ENCODE results near the gene JAG1. TPM values are rescaled to one million over a fixed set of nuclear protein-coding genes. Genes with fewer than 3 reads are reported as not detected.
A peak's percentile ranks its signal among the peaks of the same experiment; 100 is the strongest.

The JAG1 gene
- total RNA-seq, 1 donor from 2014 or later: 60.5 TPM

DNA sequence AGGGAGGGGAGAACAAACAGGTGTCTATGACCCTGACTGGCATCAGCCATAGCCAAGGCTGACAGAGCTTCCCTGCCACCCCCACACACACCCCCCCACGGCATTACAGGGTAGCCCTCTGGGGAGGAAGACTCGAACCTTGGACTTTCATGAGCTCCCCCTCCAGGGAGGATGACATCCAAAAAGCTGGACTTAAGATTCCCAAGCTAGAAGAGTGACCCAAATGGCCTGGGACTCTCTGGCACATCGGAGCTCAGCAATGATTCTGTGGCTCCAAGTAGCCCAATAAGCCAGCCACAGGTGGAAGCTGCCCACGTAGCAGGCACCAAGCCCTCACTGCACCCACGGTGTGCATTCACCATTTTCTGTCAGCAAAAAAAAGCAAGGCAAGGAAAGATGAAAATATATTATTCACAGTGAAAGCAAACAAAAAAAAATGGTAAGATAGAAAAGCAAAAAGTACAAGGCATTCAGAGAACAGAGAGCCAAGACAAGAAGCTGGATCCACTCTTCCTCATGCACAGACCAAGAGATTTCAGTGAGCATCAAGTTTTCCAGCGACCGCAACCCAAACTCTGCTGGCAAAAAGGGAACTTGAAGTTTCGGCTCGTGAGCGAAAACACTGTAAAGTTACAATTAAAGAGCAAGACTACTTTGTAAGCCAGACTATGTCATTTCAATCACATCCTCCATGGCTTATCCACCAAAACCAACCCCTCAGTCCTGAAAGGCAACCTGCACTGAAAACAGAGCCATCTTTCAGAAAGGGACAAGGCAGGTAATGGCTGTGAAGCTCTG lies 10.9 kb downstream of the JAG1 start:
- H3K27me3 ChIP-seq (ENCODE audit: control insufficient read depth in 3 of 3, insufficient read depth in 3 of 3, low read length in 3 of 3): no peaks in the 10 kb centered on the region
- H3K27ac ChIP-seq (ENCODE audit: low read depth, low read length): peak overlapping the region; percentile 31
- no peak overlapping the region for H3K4me3 ChIP-seq (ENCODE audit: low read length in 3 of 3)
- no peaks in the 10 kb centered on the region for H3K9me3 ChIP-seq (ENCODE audit: control insufficient read depth in 3 of 3, low read length in 3 of 3)
- no peak overlapping the region for H3K9ac ChIP-seq (ENCODE audit: low read depth in 1 of 3, low read length in 3 of 3)
- H3K4me1 ChIP-seq (ENCODE audit: control insufficient read depth in 3 of 3, insufficient read depth in 3 of 3, low read length in 3 of 3): peaks cover 66 to 70% (median 68%) of the 10 kb centered on the region in 3 donors
- H3K36me3 ChIP-seq (ENCODE audit: control insufficient read depth in 3 of 3, insufficient read depth in 3 of 3, low read length in 3 of 3): peaks cover 15 to 40% (median 28%) of the 10 kb centered on the region in 3 donors

DNA sequence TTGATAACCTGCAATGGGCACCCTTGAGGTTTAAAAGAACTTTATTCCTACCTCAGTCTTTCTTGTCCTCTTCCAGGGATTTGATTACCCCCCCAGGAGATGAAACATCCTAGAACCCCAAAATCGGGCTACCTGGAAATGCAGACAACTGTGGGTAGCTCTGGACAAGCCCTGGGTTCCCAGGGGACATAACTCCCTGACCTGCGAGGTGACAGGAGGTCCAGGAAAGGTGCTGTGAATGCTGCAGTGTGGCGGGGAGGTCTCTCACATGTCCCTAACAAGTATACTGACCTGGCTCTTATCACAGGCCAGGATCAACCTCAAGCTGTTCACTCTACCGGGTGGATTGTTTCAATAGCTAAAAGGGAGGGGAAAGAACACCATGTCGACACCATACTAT lies 11.6 kb downstream of the JAG1 start:
- H3K4me1 ChIP-seq (ENCODE audit: control insufficient read depth in 3 of 3, insufficient read depth in 3 of 3, low read length in 3 of 3): peaks cover 62 to 67% (median 63%) of the 10 kb centered on the region in 3 donors
- H3K9me3 ChIP-seq (ENCODE audit: control insufficient read depth in 3 of 3, low read length in 3 of 3): no peaks in the 10 kb centered on the region
- no peaks in the 10 kb centered on the region for H3K27me3 ChIP-seq (ENCODE audit: control insufficient read depth in 3 of 3, insufficient read depth in 3 of 3, low read length in 3 of 3)
- H3K4me3 ChIP-seq (ENCODE audit: low read length in 3 of 3): no peak overlapping the region
- peaks cover 15 to 39% (median 28%) of the 10 kb centered on the region in 3 donors for H3K36me3 ChIP-seq (ENCODE audit: control insufficient read depth in 3 of 3, insufficient read depth in 3 of 3, low read length in 3 of 3)
- no peak overlapping the region for H3K9ac ChIP-seq (ENCODE audit: low read depth in 1 of 3, low read length in 3 of 3)
- peak overlapping the region; percentile 31 for H3K27ac ChIP-seq (ENCODE audit: low read depth, low read length)

DNA sequence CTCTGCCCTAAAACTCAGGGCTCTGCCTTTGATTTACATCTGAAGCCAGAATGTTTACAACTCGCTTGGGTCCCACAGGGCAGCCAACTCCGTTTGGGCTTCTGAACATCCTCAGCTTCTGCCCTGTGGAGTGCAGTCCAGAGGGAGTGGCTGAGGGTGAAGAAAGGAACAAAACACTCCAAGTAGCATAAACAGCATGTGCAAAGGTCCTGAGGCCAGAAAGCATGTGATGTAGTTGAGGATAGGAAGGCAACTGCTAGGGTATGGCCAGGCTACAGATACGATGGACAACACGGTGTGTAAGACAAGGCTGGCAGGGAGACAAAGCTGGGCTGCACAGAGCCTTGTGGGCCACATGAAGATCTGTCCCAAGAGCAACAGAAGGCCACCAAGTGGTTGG lies 12.5 kb downstream of the JAG1 start:
- Histone ChIP-seq H3K4me3 (ENCODE audit: low read length in 3 of 3) (no peak overlapping the region), H3K27ac (ENCODE audit: low read depth, low read length) (peak overlapping the region; percentile 73), H3K9ac (ENCODE audit: low read depth in 1 of 3, low read length in 3 of 3) (peak overlapping the region in 1 of 3 donors; percentile 55), H3K36me3 (ENCODE audit: control insufficient read depth in 3 of 3, insufficient read depth in 3 of 3, low read length in 3 of 3) (peaks cover 15 to 41% (median 28%) of the 10 kb centered on the region in 3 donors), H3K27me3 (ENCODE audit: control insufficient read depth in 3 of 3, insufficient read depth in 3 of 3, low read length in 3 of 3) (no peaks in the 10 kb centered on the region), H3K9me3 (ENCODE audit: control insufficient read depth in 3 of 3, low read length in 3 of 3) (no peaks in the 10 kb centered on the region), H3K4me1 (ENCODE audit: control insufficient read depth in 3 of 3, insufficient read depth in 3 of 3, low read length in 3 of 3) (peaks cover 54 to 62% (median 54%) of the 10 kb centered on the region in 3 donors)

DNA sequence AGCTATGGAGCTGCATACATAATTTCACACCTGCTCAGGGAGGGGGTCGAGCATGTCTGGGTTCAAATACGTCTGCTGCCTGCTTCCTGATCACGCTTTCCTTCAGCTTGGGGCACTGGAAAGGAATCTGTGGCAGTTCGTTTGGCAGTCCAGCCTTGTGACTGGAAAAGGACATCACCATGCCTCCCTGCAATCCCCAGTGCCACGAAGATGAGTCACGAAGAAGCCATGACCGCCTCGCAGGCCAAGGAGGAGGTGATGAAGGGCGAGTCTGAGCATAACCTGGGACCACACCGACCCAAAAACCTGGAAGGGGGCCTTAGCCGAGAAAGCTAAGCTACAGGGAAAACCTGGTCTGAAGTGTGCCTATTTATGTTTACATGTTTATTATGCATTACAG lies 13.1 kb downstream of the JAG1 start:
- H3K4me3 ChIP-seq (ENCODE audit: low read length in 3 of 3): peak overlapping the region; percentile 25 to 60 (median 41)
- H3K27ac ChIP-seq (ENCODE audit: low read depth, low read length): peak overlapping the region; percentile 73
- peaks cover 49 to 59% (median 51%) of the 10 kb centered on the region in 3 donors for H3K4me1 ChIP-seq (ENCODE audit: control insufficient read depth in 3 of 3, insufficient read depth in 3 of 3, low read length in 3 of 3)
- H3K27me3 ChIP-seq (ENCODE audit: control insufficient read depth in 3 of 3, insufficient read depth in 3 of 3, low read length in 3 of 3): no peaks in the 10 kb centered on the region
- no peaks in the 10 kb centered on the region for H3K9me3 ChIP-seq (ENCODE audit: control insufficient read depth in 3 of 3, low read length in 3 of 3)
- H3K36me3 ChIP-seq (ENCODE audit: control insufficient read depth in 3 of 3, insufficient read depth in 3 of 3, low read length in 3 of 3): peaks cover 15 to 47% (median 30%) of the 10 kb centered on the region in 3 donors
- H3K9ac ChIP-seq (ENCODE audit: low read depth in 1 of 3, low read length in 3 of 3): peak overlapping the region in 1 of 3 donors; percentile 55

DNA sequence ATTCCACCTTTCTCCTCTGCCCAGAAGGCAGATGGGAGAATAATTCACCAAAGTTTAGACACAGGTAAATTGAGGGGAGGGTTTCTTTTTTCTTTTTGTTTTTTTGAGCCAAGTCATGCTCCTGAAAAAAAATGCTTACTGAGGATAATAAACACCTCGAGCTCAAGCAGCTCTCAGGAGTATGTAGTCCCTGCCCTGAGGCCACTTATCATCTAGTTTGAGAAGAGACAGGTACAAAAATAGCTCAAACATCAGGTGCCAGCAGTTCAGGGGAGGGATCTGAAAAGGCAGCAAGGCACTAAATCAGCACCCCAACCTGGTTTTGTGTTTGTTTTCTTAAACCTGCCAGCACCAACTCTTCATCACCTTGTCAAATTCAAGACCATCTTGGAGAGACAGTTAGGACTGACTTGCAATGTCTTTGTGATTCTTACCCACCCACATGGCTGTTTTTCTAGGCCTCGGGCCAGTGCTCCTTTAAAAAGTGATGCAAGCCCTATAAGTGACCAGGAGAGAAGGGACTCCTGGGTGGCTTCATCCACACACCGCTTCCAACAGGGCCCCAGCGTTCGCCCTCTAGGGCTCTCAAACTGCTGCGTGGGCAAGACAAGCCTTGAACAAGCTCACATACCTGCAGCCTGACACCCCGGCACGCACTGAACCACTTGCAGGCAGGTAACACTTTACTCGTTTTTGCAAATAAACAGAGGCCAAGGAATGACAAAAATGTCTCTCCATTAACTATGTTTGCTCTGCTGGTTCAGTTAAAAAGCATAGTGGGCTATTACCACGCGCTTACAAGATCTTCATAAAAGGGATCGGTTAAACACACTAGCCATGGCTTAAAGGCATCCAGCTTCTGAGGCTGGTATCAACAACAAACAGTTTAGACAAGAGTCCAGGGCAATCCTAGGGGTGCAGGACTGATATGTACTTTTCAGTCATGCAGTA lies 13.9 kb downstream of the JAG1 start:
- H3K36me3 ChIP-seq (ENCODE audit: control insufficient read depth in 3 of 3, insufficient read depth in 3 of 3, low read length in 3 of 3): peaks cover 15 to 54% (median 30%) of the 10 kb centered on the region in 3 donors
- H3K9me3 ChIP-seq (ENCODE audit: control insufficient read depth in 3 of 3, low read length in 3 of 3): no peaks in the 10 kb centered on the region
- H3K27ac ChIP-seq (ENCODE audit: low read depth, low read length): peak overlapping the region; percentile 73
- no peaks in the 10 kb centered on the region for H3K27me3 ChIP-seq (ENCODE audit: control insufficient read depth in 3 of 3, insufficient read depth in 3 of 3, low read length in 3 of 3)
- H3K9ac ChIP-seq (ENCODE audit: low read depth in 1 of 3, low read length in 3 of 3): peak overlapping the region in 1 of 3 donors; percentile 55
- peak overlapping the region in 2 of 3 donors; percentile 25 to 60 for H3K4me3 ChIP-seq (ENCODE audit: low read length in 3 of 3)
- H3K4me1 ChIP-seq (ENCODE audit: control insufficient read depth in 3 of 3, insufficient read depth in 3 of 3, low read length in 3 of 3): peaks cover 46 to 59% (median 48%) of the 10 kb centered on the region in 3 donors

DNA sequence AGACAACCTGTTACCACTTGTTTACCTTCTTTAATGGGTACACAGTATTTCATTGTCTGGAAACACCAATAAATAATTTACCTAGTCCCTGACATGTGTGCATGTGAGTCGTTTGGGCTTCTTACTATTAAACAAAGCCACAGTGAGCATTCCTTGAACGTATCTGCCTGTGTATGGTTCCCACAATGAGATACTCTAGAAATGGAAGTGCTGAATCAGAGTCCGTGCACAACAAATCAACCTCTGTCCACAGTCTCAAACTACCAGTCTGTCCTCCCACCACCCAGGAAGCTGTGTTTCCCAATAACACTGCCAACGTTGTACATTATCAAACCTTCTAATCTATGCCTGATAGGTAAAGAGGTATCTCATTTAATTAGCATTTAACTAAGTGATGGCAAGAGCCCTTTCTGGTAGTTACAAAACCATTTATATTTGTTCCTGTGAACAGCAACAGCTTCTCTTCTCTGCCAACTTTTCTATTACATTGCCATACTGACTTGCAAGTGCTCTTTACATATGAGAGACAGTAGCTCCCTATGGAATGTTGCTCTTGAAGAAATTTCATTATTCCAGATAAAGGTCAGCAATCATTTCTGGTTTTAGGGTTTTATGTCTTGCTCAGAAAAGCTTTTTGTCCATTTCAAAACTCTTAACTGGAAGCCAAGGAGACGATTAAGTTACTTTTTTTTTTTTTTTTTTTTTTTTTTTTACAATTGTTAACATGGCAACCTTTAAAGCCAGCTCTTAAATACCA lies 14.7 kb downstream of the JAG1 start:
- H3K4me1 ChIP-seq (ENCODE audit: control insufficient read depth in 3 of 3, insufficient read depth in 3 of 3, low read length in 3 of 3): peaks cover 45 to 61% (median 47%) of the 10 kb centered on the region in 3 donors
- no peaks in the 10 kb centered on the region for H3K27me3 ChIP-seq (ENCODE audit: control insufficient read depth in 3 of 3, insufficient read depth in 3 of 3, low read length in 3 of 3)
- H3K36me3 ChIP-seq (ENCODE audit: control insufficient read depth in 3 of 3, insufficient read depth in 3 of 3, low read length in 3 of 3): peaks cover 14 to 59% (median 30%) of the 10 kb centered on the region in 3 donors
- H3K9me3 ChIP-seq (ENCODE audit: control insufficient read depth in 3 of 3, low read length in 3 of 3): no peaks in the 10 kb centered on the region
- H3K27ac ChIP-seq (ENCODE audit: low read depth, low read length): no peak overlapping the region
- no peak overlapping the region for H3K9ac ChIP-seq (ENCODE audit: low read depth in 1 of 3, low read length in 3 of 3)
- no peak overlapping the region for H3K4me3 ChIP-seq (ENCODE audit: low read length in 3 of 3)

DNA sequence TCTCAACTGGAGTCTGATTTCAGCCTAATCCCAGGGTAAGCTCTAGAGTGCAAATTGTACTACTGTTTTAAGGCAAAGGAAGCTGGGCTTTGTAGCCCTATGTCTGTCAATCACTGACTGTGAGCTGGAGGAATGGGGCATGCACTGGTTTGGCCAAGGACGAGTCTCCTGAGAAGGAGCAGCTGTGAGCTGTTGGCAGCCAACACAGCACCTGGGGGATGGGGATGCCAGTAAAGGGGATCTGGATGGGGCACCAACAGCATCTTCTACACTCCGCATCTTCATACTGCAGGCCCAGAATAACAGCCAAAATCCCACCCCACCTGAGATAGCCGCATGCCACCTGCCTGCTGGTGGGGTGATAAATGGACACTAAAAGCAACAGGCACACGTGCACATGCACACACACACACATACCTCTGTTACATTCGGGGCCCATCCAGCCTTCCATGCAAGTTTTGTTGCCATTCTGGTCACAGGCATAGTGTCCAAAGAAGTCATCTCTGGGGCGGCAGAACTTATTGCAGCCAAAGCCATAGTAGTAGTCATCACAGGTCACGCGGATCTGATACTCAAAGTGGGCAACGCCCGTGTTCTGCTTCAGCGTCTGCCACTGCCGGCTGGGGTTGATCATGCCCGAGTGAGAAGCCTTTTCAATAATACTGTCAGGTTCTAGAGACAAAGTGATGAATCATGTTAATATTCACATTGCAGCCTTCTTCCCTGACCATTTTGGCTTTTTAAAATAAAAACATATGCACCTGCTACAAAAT lies 15.6 kb downstream of the JAG1 start:
- H3K9ac ChIP-seq (ENCODE audit: low read depth in 1 of 3, low read length in 3 of 3): no peak overlapping the region

DNA sequence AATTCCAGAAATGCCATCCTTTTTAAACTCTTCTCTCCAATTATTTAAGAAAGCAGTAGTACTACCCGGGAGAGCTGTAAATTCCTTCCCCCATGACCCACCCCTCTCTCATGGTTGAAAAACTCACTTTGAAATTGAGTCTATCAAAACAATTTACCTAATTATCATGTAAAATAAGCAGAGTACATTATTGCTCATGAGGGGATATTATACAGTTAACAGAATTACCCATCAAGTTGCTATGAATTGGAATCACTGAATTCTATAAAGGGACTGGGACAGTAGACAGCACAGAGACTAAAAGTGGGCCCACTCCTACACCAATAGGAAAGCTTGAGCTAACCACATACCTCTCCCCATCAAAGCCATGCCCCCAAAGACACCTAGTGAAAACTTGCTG lies 16.3 kb downstream of the JAG1 start:
- Histone ChIP-seq H3K9me3 (ENCODE audit: control insufficient read depth in 3 of 3, low read length in 3 of 3) (no peaks in the 10 kb centered on the region), H3K4me3 (ENCODE audit: low read length in 3 of 3) (no peak overlapping the region), H3K27ac (ENCODE audit: low read depth, low read length) (no peak overlapping the region), H3K4me1 (ENCODE audit: control insufficient read depth in 3 of 3, insufficient read depth in 3 of 3, low read length in 3 of 3) (peaks cover 48 to 69% (median 50%) of the 10 kb centered on the region in 3 donors), H3K27me3 (ENCODE audit: control insufficient read depth in 3 of 3, insufficient read depth in 3 of 3, low read length in 3 of 3) (no peaks in the 10 kb centered on the region), H3K36me3 (ENCODE audit: control insufficient read depth in 3 of 3, insufficient read depth in 3 of 3, low read length in 3 of 3) (peaks cover 6 to 55% (median 29%) of the 10 kb centered on the region in 3 donors), H3K9ac (ENCODE audit: low read depth in 1 of 3, low read length in 3 of 3) (no peak overlapping the region)

More for the DNA sequence above, 15.6 kb downstream of the JAG1 start:
- no peaks in the 10 kb centered on the region for H3K9me3 ChIP-seq (ENCODE audit: control insufficient read depth in 3 of 3, low read length in 3 of 3)
- H3K36me3 ChIP-seq (ENCODE audit: control insufficient read depth in 3 of 3, insufficient read depth in 3 of 3, low read length in 3 of 3): peaks cover 10 to 62% (median 31%) of the 10 kb centered on the region in 3 donors
- peaks cover 45 to 65% (median 49%) of the 10 kb centered on the region in 3 donors for H3K4me1 ChIP-seq (ENCODE audit: control insufficient read depth in 3 of 3, insufficient read depth in 3 of 3, low read length in 3 of 3)
- H3K27me3 ChIP-seq (ENCODE audit: control insufficient read depth in 3 of 3, insufficient read depth in 3 of 3, low read length in 3 of 3): no peaks in the 10 kb centered on the region
- H3K4me3 ChIP-seq (ENCODE audit: low read length in 3 of 3): no peak overlapping the region
- no peak overlapping the region for H3K27ac ChIP-seq (ENCODE audit: low read depth, low read length)

Measured in skeletal muscle tissue (tissue), 4 donors.